Common myeloid progenitor, CD34-positive (primary cell): ENCODE measurements around the gene TMEM18.
A peak's percentile ranks its signal among the peaks of the same experiment; 100 is the strongest.

Experiments
- CTCF ChIA-PET: fragments of 350-600 bp; sonication (Branson Sonifier 250); formaldehyde crosslinking; loops from one replicate; lab custom pipeline; 2021; ENCODE audit warnings: antibody characterized with exemption; lab: Charles Lee
- POLR2A ChIA-PET: fragments of 350-600 bp; sonication (Branson Sonifier 250); formaldehyde crosslinking; loops from one replicate; lab custom pipeline; 2021; ENCODE audit warnings: antibody characterized with exemption; lab: Charles Lee
- DNase-seq, 3 donors: peaks; one replicate each; pipeline versions ENCODE4 v3.0.0 to v3.0.0-alpha.2; 2013
- H3K27ac ChIP-seq, 2 experiments: 1 replicate in 1 of 2; 2 replicates in 1 of 2; pipeline ENCODE4 v1.7.0; 2013; ENCODE audit warnings: inconsistent platforms in 2 of 2, low read length in 2 of 2, mild to moderate bottlenecking in 2 of 2, low read depth in 1 of 2, moderate library complexity in 1 of 2; ENCODE audit not compliant: severe bottlenecking in 2 of 2, insufficient read depth in 1 of 2, poor library complexity in 1 of 2
- H3K27me3 ChIP-seq, 5 experiments: replicated peaks in 2 of 5; 1 replicate in 3 of 5; 2 replicates in 2 of 5; pipeline versions ENCODE4 v1.6.1 to v1.7.0; 2013; ENCODE audit warnings: low read length in 4 of 5, mild to moderate bottlenecking in 2 of 5, moderate library complexity in 2 of 5, inconsistent platforms in 1 of 5; ENCODE audit not compliant: insufficient read depth in 5 of 5, control insufficient read depth in 4 of 5
- H3K36me3 ChIP-seq, 4 experiments: 1 replicate in 2 of 4; 2 replicates in 2 of 4; pipeline versions ENCODE4 v1.6.1 to v1.7.0; 2013; ENCODE audit warnings: low read length in 3 of 4, control low read depth in 1 of 4, mild to moderate bottlenecking in 1 of 4; ENCODE audit not compliant: control insufficient read depth in 4 of 4, insufficient read depth in 4 of 4
- H3K4me1 ChIP-seq, 4 experiments: 1 replicate in 3 of 4; 2 replicates in 1 of 4; pipeline versions ENCODE4 v1.6.1 to v1.7.1; 2013; ENCODE audit warnings: low read length in 3 of 4, mild to moderate bottlenecking in 3 of 4, control low read depth in 1 of 4, inconsistent platforms in 1 of 4, moderate library complexity in 1 of 4; ENCODE audit not compliant: control insufficient read depth in 4 of 4, insufficient read depth in 4 of 4; ENCODE audit errors: control extremely low read depth in 1 of 4
- H3K4me3 ChIP-seq, 7 experiments: 1 replicate in 4 of 7; 2 replicates in 3 of 7; pipeline versions ENCODE4 v1.5.1 to v1.7.0; 2013; ENCODE audit warnings: mild to moderate bottlenecking in 7 of 7, low read length in 6 of 7, moderate library complexity in 6 of 7, inconsistent platforms in 2 of 7, low read depth in 2 of 7, control low read depth in 1 of 7; ENCODE audit not compliant: insufficient read depth in 4 of 7, control insufficient read depth in 1 of 7; ENCODE audit errors: extremely low read depth in 1 of 7
- H3K9me3 ChIP-seq, 5 experiments: 1 replicate in 4 of 5; 2 replicates in 1 of 5; pipeline versions ENCODE4 v1.6.1 to v1.7.1; 2013; ENCODE audit warnings: low read length in 4 of 5, mild to moderate bottlenecking in 2 of 5, inconsistent platforms in 1 of 5, low read depth in 1 of 5, moderate library complexity in 1 of 5; ENCODE audit not compliant: control insufficient read depth in 4 of 5, insufficient read depth in 2 of 5; ENCODE audit errors: control extremely low read depth in 1 of 5
- WGBS: methylation state at CpG from one replicate; pipeline ENCODE4 v1.1.5; 2013; ENCODE audit not compliant: insufficient coverage; 5-methylcytosine and 5-hydroxymethylcytosine counted together

Gene TMEM18

GRCh38 chr2:637406-637776, 39.8 kb downstream of the TMEM18 start:
- DNase-seq: no peak
- H3K36me3 ChIP-seq: no peaks in the 10 kb centered on the region
- 81% methylated on average over 15 of the region's 16 CpGs for WGBS
- H3K27ac ChIP-seq: no peak overlapping the region
- no peak overlapping the region for H3K4me3 ChIP-seq
- ChIA-PET CTCF (interaction anchor here (0.6 to 4.4 kb wide), 9 partner anchors 16 to 390 kb away, joined by 3 to 27 read pairs (median 4); no protein-coding TSS in a partner anchor), POLR2A (no interaction called here)
- peaks cover 0 to 7% (median 4%) of the 10 kb centered on the region in 4 experiments for H3K4me1 ChIP-seq
- H3K9me3 ChIP-seq: no peaks in the 10 kb centered on the region
- peaks cover 0 to 10% (median 0%) of the 10 kb centered on the region in 5 experiments for H3K27me3 ChIP-seq

- peak; percentile 52 to 64 (median 57) for DNase-seq
- Histone ChIP-seq H3K36me3 (no peaks in the 10 kb centered on the region), H3K4me1 (peaks cover 0 to 7% (median 4%) of the 10 kb centered on the region in 4 experiments), H3K27ac (no peak overlapping the region), H3K27me3 (peaks cover 0 to 10% (median 0%) of the 10 kb centered on the region in 5 experiments), H3K4me3 (peak overlapping the region; percentile 10 to 78 (median 38)), H3K9me3 (peaks cover 0 to 2% (median 0%) of the 10 kb centered on the region in 5 experiments)
- POLR2A ChIA-PET: no interaction called here
- 25% methylated on average over 53 of the region's 57 CpGs for WGBS
- CTCF ChIA-PET: interaction anchor here (0.6 to 4.4 kb wide), 11 partner anchors 26 to 620 kb away, joined by 3 to 27 read pairs (median 3); no protein-coding TSS in a partner anchor
Observed at GRCh38 chr2:636641-637405, 40.4 kb downstream of the TMEM18 start.

GRCh38 chr2:635687-636621, 41.3 kb downstream of the TMEM18 start:
- peaks cover 0 to 8% (median 0%) of the 10 kb centered on the region in 5 experiments for H3K27me3 ChIP-seq
- H3K4me3 ChIP-seq: peak overlapping the region in 5 of 7 experiments; percentile 10 to 78 (median 56)
- H3K4me1 ChIP-seq: peaks cover 0 to 7% (median 4%) of the 10 kb centered on the region in 4 experiments
- DNase-seq: no peak
- H3K27ac ChIP-seq: no peak overlapping the region
- no peaks in the 10 kb centered on the region for H3K36me3 ChIP-seq
- WGBS: 86% methylated on average over 52 of the region's 57 CpGs
- POLR2A ChIA-PET: no interaction called here
- peaks cover 0 to 2% (median 0%) of the 10 kb centered on the region in 5 experiments for H3K9me3 ChIP-seq
- CTCF ChIA-PET: interaction anchor here (0.6 to 4.4 kb wide), 14 partner anchors 10 to 911 kb away, joined by 3 to 27 read pairs (median 4); no protein-coding TSS in a partner anchor

GRCh38 chr2:634636-635388, 42.4 kb downstream of the TMEM18 start:
- Histone ChIP-seq H3K36me3 (no peaks in the 10 kb centered on the region), H3K4me1 (peaks cover 0 to 7% (median 4%) of the 10 kb centered on the region in 4 experiments), H3K9me3 (peaks cover 0 to 2% (median 0%) of the 10 kb centered on the region in 5 experiments), H3K4me3 (no peak overlapping the region), H3K27me3 (peaks cover 0 to 8% (median 0%) of the 10 kb centered on the region in 5 experiments), H3K27ac (no peak overlapping the region)
- ChIA-PET CTCF (interaction anchor here (1.0 to 4.4 kb wide), 11 partner anchors 9 to 912 kb away, joined by 3 to 27 read pairs (median 4); no protein-coding TSS in a partner anchor), POLR2A (no interaction called here)
- 82% methylated on average over 12 of the region's 16 CpGs for WGBS
- DNase-seq: no peak

- POLR2A ChIA-PET: no interaction called here
- WGBS: 97% methylated on average over 7 of the region's 11 CpGs
- Histone ChIP-seq H3K27me3 (peaks cover 0 to 6% (median 0%) of the 10 kb centered on the region in 5 experiments), H3K4me1 (peaks cover 0 to 7% (median 4%) of the 10 kb centered on the region in 4 experiments), H3K27ac (no peak overlapping the region), H3K9me3 (peaks cover 0 to 2% (median 0%) of the 10 kb centered on the region in 5 experiments), H3K4me3 (no peak overlapping the region), H3K36me3 (no peaks in the 10 kb centered on the region)
- CTCF ChIA-PET: interaction anchor here (0.9 to 1.7 kb wide), 6 partner anchors 30 to 577 kb away, joined by 3 to 7 read pairs (median 3); no protein-coding TSS in a partner anchor
- no peak for DNase-seq
Observed at GRCh38 chr2:634041-634440, 43.2 kb downstream of the TMEM18 start.

- no peaks in the 10 kb centered on the region for H3K36me3 ChIP-seq
- POLR2A ChIA-PET: no interaction called here
Observed at GRCh38 chr2:633371-633770, 43.8 kb downstream of the TMEM18 start.

More at GRCh38 chr2:633371-633770, 43.8 kb downstream of the TMEM18 start:
- DNase-seq: no peak
- Histone ChIP-seq H3K9me3 (peaks cover 0 to 2% (median 0%) of the 10 kb centered on the region in 5 experiments), H3K27me3 (peaks cover 0 to 6% (median 3%) of the 10 kb centered on the region in 5 experiments), H3K27ac (no peak overlapping the region), H3K4me1 (peaks cover 0 to 7% (median 4%) of the 10 kb centered on the region in 4 experiments), H3K4me3 (no peak overlapping the region)
- WGBS: 86% methylated on average over 2 of the region's 5 CpGs
- CTCF ChIA-PET: interaction anchor here (0.9 to 1.7 kb wide), 4 partner anchors 29 to 576 kb away, joined by 3 to 7 read pairs (median 3); no protein-coding TSS in a partner anchor
